ENCODE data around the gene THOC1. TPM values are rescaled to one million over a fixed set of nuclear protein-coding genes. Genes with fewer than 3 reads are reported as not detected.

Gene THOC1
- total RNA-seq, 1 donor from 2014 or later, result 73.7 TPM

- no peak overlapping the region for H3K27ac Mint-ChIP-seq
- H3K36me3 Mint-ChIP-seq, result peaks cover 64% of the 10 kb centered on the region
- no peak for DNase-seq (ENCODE audit: low spot score in 2 of 2, unreplicated experiment in 2 of 2)
- H3K4me3 Mint-ChIP-seq, result no peak overlapping the region
- no peaks in the 10 kb centered on the region for H3K27me3 Mint-ChIP-seq (ENCODE audit: low read depth)
- H3K9me3 Mint-ChIP-seq, result no peaks in the 10 kb centered on the region
- no peaks in the 10 kb centered on the region for H3K4me1 Mint-ChIP-seq
- TF ChIP-seq CTCF (IDR thresholded peaks at IDR 0.05; ENCODE audit: unreplicated experiment), result no peak
Measured at GRCh38 chr18:213966-214365, 53.9 kb downstream of the THOC1 start.

- no peak for TF ChIP-seq CTCF (IDR thresholded peaks at IDR 0.05; ENCODE audit: unreplicated experiment)
- Mint-ChIP-seq H3K9me3 (no peaks in the 10 kb centered on the region), H3K36me3 (peaks cover 60% of the 10 kb centered on the region), H3K27me3 (ENCODE audit: low read depth) (no peaks in the 10 kb centered on the region), H3K27ac (no peak overlapping the region), H3K4me3 (no peak overlapping the region), H3K4me1 (no peaks in the 10 kb centered on the region)
- no peak for DNase-seq (ENCODE audit: low spot score in 2 of 2, unreplicated experiment in 2 of 2)
Measured at GRCh38 chr18:213505-213904, 54.3 kb downstream of the THOC1 start.

GRCh38 chr18:212780-213179 lies 55.1 kb downstream of the THOC1 start:
- Mint-ChIP-seq H3K4me3 (no peak overlapping the region), H3K27me3 (ENCODE audit: low read depth) (no peaks in the 10 kb centered on the region), H3K36me3 (peaks cover 56% of the 10 kb centered on the region), H3K9me3 (no peaks in the 10 kb centered on the region), H3K4me1 (no peaks in the 10 kb centered on the region), H3K27ac (no peak overlapping the region)
- no peak for DNase-seq (ENCODE audit: low spot score in 2 of 2, unreplicated experiment in 2 of 2)
- no peak for TF ChIP-seq CTCF (IDR thresholded peaks at IDR 0.05; ENCODE audit: unreplicated experiment)

GRCh38 chr18:211582-211981 lies 56.3 kb downstream of the THOC1 start:
- Mint-ChIP-seq H3K36me3 (peaks cover 46% of the 10 kb centered on the region), H3K4me1 (no peaks in the 10 kb centered on the region), H3K27me3 (ENCODE audit: low read depth) (no peaks in the 10 kb centered on the region), H3K4me3 (no peak overlapping the region), H3K9me3 (no peaks in the 10 kb centered on the region), H3K27ac (no peak overlapping the region)
- no peak for TF ChIP-seq CTCF (IDR thresholded peaks at IDR 0.05; ENCODE audit: unreplicated experiment)
- no peak for DNase-seq (ENCODE audit: low spot score in 2 of 2, unreplicated experiment in 2 of 2)

GRCh38 chr18:210733-211132 lies 57.1 kb downstream of the THOC1 start:
- no peak for DNase-seq (ENCODE audit: low spot score in 2 of 2, unreplicated experiment in 2 of 2)
- no peaks in the 10 kb centered on the region for H3K4me1 Mint-ChIP-seq
- H3K9me3 Mint-ChIP-seq, result no peaks in the 10 kb centered on the region
- TF ChIP-seq CTCF (IDR thresholded peaks at IDR 0.05; ENCODE audit: unreplicated experiment), result no peak
- H3K4me3 Mint-ChIP-seq, result no peak overlapping the region
- H3K27ac Mint-ChIP-seq, result no peak overlapping the region
- H3K36me3 Mint-ChIP-seq, result peaks cover 50% of the 10 kb centered on the region
- no peaks in the 10 kb centered on the region for H3K27me3 Mint-ChIP-seq (ENCODE audit: low read depth)

- no peaks in the 10 kb centered on the region for H3K9me3 Mint-ChIP-seq
- H3K36me3 Mint-ChIP-seq, result peaks cover 52% of the 10 kb centered on the region
- no peak overlapping the region for H3K4me3 Mint-ChIP-seq
- no peaks in the 10 kb centered on the region for H3K27me3 Mint-ChIP-seq (ENCODE audit: low read depth)
- no peak overlapping the region for H3K27ac Mint-ChIP-seq
- DNase-seq (ENCODE audit: low spot score in 2 of 2, unreplicated experiment in 2 of 2), result no peak
- no peak for TF ChIP-seq CTCF (IDR thresholded peaks at IDR 0.05; ENCODE audit: unreplicated experiment)
- no peaks in the 10 kb centered on the region for H3K4me1 Mint-ChIP-seq
Measured at GRCh38 chr18:210075-210474, 57.8 kb downstream of the THOC1 start.
